Measurements from ENCODE around the gene N4BP3. TPM values are rescaled to one million over a fixed set of nuclear protein-coding genes. Genes with fewer than 3 reads are reported as not detected.
A peak's percentile ranks its signal among the peaks of the same experiment; 100 is the strongest.

N4BP3 gene
- total and polyA plus RNA-seq, 2 of the 13 experiments (the other 11 are each of a cell fraction or from before 2014, with no cell fraction given): 0.13 TPM; not detected in 1

- intact Hi-C loops (cut with micrococcal nuclease; ENCODE audit: unreplicated experiment): no loop called here
Measured at GRCh38 chr5:178114325-178115135, 1.2 kb downstream of the N4BP3 start.

More at GRCh38 chr5:178114325-178115135, 1.2 kb downstream of the N4BP3 start:
- no peak overlapping the region for H2AFZ ChIP-seq (ENCODE audit: low read length)
- in situ Hi-C loops (cut with HindIII; ENCODE audit: extremely low pct_ligation_motif_present, low pct_unique_long_range_greater_than_20kb): no loop called here
- H3K4me3 ChIP-seq (replicated peaks in 1 of 3; ENCODE audit: insufficient read depth in 1 of 3, low read depth in 2 of 3, low read length in 3 of 3): peak overlapping the region in 1 of 3 experiments; percentile 46; a peak in 1 of 6 replicates
- no peak overlapping the region for H3K4me2 ChIP-seq (ENCODE audit: low read depth, low read length)
- POLR2A ChIA-PET: no interaction called here
- CTCF ChIA-PET (ENCODE audit: low intra/inter-chr PET ratio, low total read pairs): no interaction called here
- H3K9me3 ChIP-seq (ENCODE audit: low read length): no peaks in the 10 kb centered on the region
- H3K27me3 ChIP-seq (ENCODE audit: control insufficient read depth in 1 of 2, insufficient read depth in 2 of 2, low read length in 2 of 2): peaks cover 10 to 72% of the 10 kb centered on the region in 2 experiments
- ATAC-seq (peak; percentile 33), DNase-seq (ENCODE audit: low spot score) (no peak), FAIRE-seq (no peak)
- 0 out of 2 replicates have a peak, but pooled peaks have one; percentile 11 for TF ChIP-seq ZNF629 (CRISPR knock-in tag; conservative IDR thresholded peaks at IDR 0.05)
- TF ChIP-seq EZH2 (conservative IDR thresholded peaks at IDR 0.05; ENCODE audit: low read depth, low read length): peak; percentile 24; the same call in 1 of the 2 replicates
- TF ChIP-seq ZFP62 (CRISPR knock-in tag; IDR thresholded peaks at IDR 0.05): no peak
- TF ChIP-seq CERS6 (CRISPR knock-in tag; IDR thresholded peaks at IDR 0.05): no peak
- TF ChIP-seq ZNF850 (CRISPR knock-in tag; conservative IDR thresholded peaks at IDR 0.05): no peak
- no peak for TF ChIP-seq HOMEZ (CRISPR knock-in tag; IDR thresholded peaks at IDR 0.05; ENCODE audit: low read depth)
- BruUV-seq (replicated peaks): no TSS peak
- H3K27ac ChIP-seq (ENCODE audit: extremely low read length, insufficient read depth, low read length): no peak overlapping the region
- H3K79me2 ChIP-seq (ENCODE audit: insufficient read depth, low read length): no peaks in the 10 kb centered on the region
- no peak overlapping the region for H3K9ac ChIP-seq (ENCODE audit: insufficient read depth, low read depth, low read length)
- H3K4me1 ChIP-seq (ENCODE audit: insufficient read depth, low read length): peaks cover 15% of the 10 kb centered on the region
- H4K20me1 ChIP-seq (ENCODE audit: insufficient read depth, low read length): no peaks in the 10 kb centered on the region
- H3K36me3 ChIP-seq (replicated peaks in 1 of 2; ENCODE audit: control insufficient read depth in 1 of 2, insufficient read depth in 2 of 2, low read length in 2 of 2): no peaks in the 10 kb centered on the region
- 17% methylated on average over 10 of the region's 28 CpGs for whole genome bisulfite sequencing (ENCODE audit: low lambda C conversion rate)
